Measurements from ENCODE around the gene INO80E.
"Not testable (repeated sequence)": the region's sequence is repeated elsewhere in the genome, so short reads cannot be mapped to it uniquely, and the experiment has no call there.

Gene INO80E

GRCh38 chr16:30032083-30032819 is 36.2 kb downstream of the INO80E start:
- DNase-seq = peak; percentile 8

DNA sequence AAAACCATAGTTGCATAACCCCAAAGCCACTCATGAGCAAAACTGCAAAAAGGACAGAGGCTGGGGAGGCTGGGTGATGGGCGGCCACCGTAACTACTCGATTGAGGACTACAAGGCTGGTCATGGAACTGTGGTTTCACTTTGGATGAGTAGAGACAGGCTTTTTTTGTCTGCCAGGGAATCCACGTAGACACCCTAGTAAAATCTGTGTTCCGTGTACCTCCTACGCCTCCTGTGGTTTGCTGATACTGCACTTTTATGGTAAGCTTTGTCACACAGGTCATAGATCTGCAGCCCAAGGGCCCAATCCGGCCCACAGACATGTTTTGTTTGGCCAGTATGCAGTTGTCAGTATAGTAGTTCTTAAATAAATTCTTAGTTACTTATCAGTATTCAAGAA is 37.2 kb downstream of the INO80E start:
- no peak for DNase-seq

GRCh38 chr16:30040221-30040620 is 44.2 kb downstream of the INO80E start:
- DNase-seq = no peak

- not testable (repeated sequence) for DNase-seq
Observed at GRCh38 chr16:30040690-30041089, 44.6 kb downstream of the INO80E start.

- no peak for DNase-seq
Observed at GRCh38 chr16:30041841-30042240, 45.8 kb downstream of the INO80E start.

DNA sequence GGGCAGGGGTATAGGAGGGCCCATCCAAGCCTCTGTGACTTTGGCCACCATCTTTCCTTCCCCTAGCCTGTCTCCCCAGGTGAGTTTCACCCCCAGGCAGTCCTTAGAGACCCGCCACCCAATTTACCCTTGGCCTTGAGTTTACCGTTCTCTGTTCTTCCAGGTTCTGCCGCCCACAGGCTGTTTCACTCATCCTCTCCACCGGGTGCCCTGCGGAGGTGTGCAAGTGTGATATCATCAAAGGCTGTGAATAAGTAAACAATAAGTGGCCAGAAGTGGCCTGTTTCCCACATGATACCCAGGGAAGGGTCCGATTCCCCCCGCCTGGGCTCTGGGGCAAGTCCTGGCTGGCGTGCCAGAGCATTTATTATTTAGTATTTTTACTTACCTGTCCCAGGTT is 50.1 kb downstream of the INO80E start:
- DNase-seq = no peak

- DNase-seq = no peak
Observed at GRCh38 chr16:30046588-30046987, 50.5 kb downstream of the INO80E start.

DNA sequence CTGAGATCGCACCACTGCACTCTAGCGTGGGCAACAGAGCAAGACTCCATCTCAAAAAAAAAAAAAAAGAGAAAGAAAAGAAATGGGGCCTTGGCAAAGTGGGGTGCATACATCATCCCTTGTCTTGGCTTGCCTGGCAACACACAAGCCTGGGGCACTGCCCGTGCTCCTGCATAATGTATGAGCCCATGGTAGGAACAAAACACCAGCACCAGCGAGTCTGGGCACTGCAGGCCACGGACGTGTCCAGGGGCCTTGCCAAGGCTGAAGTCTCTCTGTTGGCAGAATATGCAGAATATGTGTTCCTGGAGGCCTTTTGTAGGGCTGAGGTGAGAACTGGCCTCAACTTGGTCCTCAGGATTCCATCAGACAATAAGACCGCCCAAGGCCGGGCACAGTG is 53.8 kb downstream of the INO80E start:
- no peak for DNase-seq

DNA sequence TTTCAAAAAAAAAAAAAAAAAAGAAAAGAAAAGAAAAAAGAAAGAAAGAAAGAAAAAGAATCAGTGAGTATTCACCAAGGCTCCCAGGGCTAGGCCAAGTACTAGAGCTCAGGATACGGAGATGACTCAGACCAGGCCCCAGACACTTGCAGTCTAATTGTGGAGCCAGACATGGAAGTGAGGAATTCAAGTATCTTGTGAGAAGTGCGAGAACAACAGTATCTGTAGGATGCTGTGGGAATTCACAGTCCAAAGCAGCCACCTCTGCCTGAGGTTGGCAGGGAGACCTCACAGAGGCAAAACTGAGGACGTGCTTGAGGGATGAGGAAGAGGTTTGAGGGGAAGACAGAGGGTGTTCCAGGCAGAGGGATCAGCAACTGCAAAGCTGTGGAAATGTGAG is 55.5 kb downstream of the INO80E start:
- DNase-seq = peak; percentile 70

DNA sequence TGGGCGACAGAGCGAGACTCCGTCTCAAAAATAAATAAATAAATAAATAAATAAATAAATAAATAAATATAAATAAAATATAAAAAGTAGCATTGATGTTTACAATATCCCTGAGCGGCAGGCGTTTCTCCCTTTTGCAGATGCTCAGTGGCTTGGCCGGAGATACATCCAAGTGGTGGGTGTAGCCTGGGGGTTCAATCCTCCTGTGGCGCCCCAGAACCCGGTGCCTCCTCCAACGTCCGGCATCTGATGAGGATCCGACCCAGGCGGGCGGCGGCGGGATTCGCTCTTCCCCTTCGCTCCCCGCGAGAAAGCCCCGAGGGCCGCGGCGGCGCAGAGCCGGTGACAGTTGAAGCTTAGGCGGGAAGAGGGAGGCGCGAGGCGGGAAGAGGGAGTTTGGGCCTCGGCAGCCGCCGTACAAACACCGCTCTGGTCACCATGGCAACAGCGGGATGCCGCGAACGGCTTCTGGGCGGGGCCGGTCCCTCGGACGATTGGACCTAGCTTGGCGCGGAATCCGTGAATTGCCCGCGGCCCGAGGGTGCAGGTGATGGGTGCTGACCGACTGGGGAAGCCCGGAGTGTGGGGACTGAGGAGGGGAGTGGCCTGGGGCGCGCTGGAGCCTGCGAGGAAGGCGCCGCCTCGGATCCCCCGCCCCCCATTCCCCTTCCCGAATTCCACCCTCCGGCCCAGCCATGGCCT is 56.8 kb downstream of the INO80E start:
- DNase-seq = peak; percentile 91

GRCh38 chr16:30053376-30054015 is 57.5 kb downstream of the INO80E start:
- peak; percentile 95 for DNase-seq

GRCh38 chr16:30054451-30054850 is 58.4 kb downstream of the INO80E start:
- DNase-seq = no peak

- DNase-seq = peak; percentile 55
Observed at GRCh38 chr16:30054959-30055553, 59.0 kb downstream of the INO80E start.
